IPS-18a (cell line): ENCODE results near the gene XCL2.

Source experiments
- H3K27ac ChIP-seq: one replicate; pipeline ENCODE4 v1.5.1; 2013; ENCODE audit warnings: low read length
- H3K27me3 ChIP-seq: one replicate; pipeline ENCODE4 v1.6.1; 2013; ENCODE audit warnings: mild to moderate bottlenecking, low read length; ENCODE audit not compliant: control insufficient read depth, insufficient read depth
- H3K36me3 ChIP-seq: one replicate; pipeline ENCODE4 v1.6.1; 2013; ENCODE audit warnings: low read depth, low read length; ENCODE audit not compliant: control insufficient read depth
- H3K4me1 ChIP-seq: one replicate; pipeline ENCODE4 v1.6.1; 2013; ENCODE audit warnings: low read depth, low read length; ENCODE audit not compliant: control insufficient read depth
- H3K4me3 ChIP-seq: one replicate; pipeline ENCODE4 v1.5.1; 2013; ENCODE audit warnings: low read length
- H3K9ac ChIP-seq: one replicate; pipeline ENCODE4 v1.6.1; 2013; ENCODE audit warnings: mild to moderate bottlenecking, low read length, moderate library complexity
- H3K9me3 ChIP-seq: one replicate; pipeline ENCODE4 v1.6.1; 2013; ENCODE audit warnings: low read depth, low read length; ENCODE audit not compliant: control insufficient read depth

Gene XCL2

GRCh38 chr1:168491527-168492164 is 52.2 kb downstream of the XCL2 start:
- Histone ChIP-seq H3K9ac (no peak overlapping the region), H3K9me3 (no peaks in the 10 kb centered on the region), H3K27me3 (no peaks in the 10 kb centered on the region), H3K4me3 (no peak overlapping the region), H3K27ac (no peak overlapping the region), H3K36me3 (no peaks in the 10 kb centered on the region), H3K4me1 (no peaks in the 10 kb centered on the region)
